RPMI8226 (cell line): ENCODE results near the gene CCDC51.

Experiments
- DNase-seq: peaks from one replicate; pipeline ENCODE4 v3.0.0-alpha.2; 2015

CCDC51 gene

DNA sequence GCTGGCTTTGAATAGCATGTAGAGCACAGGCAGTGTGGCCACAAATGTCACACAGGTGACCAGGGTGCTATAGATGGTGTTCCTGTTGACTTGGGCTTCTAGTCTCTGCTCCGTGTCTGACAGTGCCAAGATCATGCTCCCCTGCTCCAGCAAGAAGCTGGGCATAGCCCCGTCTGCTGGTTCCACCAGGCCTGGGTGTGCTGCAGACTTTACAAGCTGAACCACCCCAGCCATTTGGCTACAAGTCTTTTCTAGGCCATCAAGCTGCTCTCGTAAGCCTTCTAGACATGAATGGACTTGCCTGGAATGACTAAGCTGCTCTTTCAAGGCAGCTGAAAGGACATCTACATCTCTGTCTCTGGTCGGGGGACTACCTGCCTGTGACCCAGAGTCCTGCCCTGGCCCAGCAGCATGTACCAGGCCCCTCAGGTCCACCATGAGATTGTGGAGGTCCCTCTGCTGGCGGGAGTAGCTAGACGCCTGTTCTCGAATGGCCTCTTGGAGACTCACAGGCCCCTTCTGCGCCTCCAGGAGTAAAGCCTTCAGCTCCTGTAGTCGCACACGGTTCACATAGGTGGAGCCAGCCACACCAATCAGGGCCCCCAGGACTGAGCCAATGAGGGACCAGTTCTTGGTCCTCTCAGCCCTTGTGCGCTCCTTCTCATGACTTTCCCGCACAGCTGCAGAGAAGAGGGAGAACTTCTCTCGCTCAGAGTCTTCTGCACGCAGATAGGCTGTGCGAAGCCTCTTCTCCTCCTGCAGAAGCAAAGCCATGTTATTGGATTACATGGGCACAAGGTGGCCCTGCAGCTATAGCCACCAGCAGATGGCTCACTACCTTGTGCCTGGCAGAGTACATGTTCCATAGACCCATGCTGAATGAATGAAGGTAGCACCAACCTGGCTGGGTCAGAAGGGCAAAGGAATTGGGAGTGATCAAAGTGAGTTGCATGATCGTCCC is 7.2 kb downstream of the CCDC51 start:
- DNase-seq = no peak

DNA sequence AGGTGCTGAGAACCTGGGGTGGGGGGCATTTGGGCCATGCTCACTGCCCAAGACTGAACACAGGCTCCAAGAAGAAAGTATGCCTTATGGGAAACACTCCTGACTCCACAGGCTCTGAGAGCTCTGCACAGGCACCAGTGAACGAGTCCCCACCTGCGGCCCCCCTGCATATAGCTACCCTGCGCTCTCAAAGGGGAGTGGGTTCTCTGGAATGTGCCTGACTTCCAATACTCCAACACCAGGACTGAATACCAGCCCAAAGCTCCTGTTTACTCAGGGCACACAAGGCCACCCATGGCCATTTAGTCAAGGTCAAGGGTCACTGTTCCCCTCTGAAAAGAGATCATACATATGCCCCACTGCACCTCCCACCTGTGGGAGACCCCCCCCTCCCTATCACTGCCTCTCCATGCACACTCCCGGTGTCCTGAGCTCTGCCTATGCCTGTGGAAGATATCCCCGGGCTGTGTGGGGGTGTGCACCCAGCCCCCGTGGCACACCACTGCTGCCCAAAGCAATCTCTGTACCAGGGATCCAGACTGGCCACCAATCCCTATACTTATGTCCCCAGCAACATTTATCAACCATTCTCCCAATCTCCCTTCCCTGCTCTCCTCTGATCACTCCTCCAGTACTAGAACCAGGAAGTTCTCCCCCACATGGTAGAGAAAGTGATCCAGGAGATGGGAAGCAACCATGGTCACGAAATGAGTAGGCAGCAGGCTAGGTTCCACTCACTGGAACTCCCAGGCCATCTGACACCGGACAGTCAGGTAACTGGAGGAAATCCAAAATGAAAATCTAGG is 8.5 kb downstream of the CCDC51 start:
- no peak for DNase-seq

DNA sequence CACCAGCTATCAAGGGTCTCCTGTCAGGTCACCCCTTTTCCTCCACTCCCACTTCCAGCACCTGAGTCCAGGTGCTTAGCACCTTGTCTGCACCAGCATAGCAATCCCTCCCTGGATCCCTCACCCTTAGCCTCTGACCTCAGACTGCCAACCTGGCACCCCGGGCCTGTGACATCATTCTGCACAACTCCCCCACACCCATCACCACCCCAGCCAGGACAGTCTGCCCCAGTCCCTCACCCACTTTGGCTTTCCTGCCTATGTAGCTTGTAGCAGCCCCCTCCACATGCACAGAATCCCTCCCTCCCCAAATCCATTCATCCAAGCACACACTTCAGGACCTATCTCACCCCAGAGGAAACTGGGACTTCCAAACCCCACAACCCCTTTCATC is 9.2 kb downstream of the CCDC51 start:
- no peak for DNase-seq

DNA sequence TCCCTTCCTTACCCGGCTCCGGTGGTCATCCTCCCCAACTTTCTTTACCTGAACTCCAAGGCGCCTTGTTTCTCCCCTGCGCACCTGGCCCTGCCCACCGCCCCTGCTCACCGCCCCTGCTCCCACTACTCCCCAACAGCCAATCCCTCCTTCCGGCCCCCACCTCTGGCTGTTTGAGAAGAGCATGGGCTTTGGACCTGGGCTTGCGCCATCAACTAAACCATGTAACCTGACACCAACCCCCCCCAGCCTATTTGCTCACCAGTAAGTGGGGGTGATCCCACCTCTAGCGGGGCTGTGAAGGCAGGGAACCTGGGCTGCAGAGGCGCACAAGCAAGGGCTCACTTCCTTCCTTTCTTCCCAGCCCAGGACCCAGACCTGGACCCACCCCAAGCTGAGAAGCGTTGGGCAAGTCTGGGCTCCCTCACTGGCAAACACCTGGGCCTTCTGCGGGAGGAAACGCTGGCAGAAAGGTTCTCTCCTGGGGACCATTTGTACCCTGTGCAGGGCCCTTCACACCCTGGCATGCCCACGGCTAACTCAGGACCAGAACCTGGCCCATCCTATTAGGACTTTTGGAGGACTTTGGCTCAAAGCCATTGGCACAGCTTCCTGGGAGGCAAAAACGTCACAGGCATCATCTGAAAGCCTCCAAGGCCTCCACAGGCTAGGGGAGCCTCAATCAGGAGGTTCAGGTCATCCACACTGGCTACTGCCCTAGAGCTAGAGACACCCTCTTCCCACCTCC is 9.8 kb downstream of the CCDC51 start, which contains the start of gene PLXNB1:
Gene PLXNB1, minus strand, starts transcription at position 127 of the 748 bp plus-strand sequence. CDS start 5,475 bp downstream, outside the sequence.
- DNase-seq = no peak

DNA sequence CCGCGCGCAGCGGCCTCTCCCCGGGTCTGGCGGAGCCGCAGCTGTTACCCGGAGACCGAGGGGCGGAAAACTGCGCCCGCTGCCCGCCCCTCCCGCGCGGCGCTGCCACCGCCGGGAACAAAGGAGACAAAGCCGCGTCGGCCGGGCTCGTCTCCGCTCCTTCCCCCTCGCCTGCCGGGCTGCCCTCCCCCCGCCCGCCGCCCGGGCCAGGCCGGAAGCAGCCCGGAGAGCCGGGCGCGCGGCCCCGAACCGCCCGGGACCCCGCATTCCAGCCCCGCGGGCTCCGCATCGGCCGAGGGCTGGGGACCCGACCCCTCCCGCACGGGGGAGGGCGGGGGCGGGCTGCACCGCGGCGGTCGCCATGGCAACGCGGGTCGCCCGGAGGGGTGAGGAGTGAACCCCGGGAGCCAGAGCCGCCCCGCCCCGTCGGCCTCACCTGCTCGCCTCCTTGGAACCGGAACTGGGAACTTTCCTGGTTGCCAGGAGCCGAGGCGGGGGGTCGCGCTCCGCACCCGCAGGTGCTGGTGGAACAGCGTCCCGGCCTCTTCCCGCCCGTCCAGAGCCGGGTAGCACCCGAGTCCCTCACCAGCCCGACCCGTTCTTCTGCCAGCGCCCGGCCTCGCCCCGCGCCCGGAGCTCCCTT is 10.5 kb downstream of the CCDC51 start:
- DNase-seq = peak; percentile 59

DNA sequence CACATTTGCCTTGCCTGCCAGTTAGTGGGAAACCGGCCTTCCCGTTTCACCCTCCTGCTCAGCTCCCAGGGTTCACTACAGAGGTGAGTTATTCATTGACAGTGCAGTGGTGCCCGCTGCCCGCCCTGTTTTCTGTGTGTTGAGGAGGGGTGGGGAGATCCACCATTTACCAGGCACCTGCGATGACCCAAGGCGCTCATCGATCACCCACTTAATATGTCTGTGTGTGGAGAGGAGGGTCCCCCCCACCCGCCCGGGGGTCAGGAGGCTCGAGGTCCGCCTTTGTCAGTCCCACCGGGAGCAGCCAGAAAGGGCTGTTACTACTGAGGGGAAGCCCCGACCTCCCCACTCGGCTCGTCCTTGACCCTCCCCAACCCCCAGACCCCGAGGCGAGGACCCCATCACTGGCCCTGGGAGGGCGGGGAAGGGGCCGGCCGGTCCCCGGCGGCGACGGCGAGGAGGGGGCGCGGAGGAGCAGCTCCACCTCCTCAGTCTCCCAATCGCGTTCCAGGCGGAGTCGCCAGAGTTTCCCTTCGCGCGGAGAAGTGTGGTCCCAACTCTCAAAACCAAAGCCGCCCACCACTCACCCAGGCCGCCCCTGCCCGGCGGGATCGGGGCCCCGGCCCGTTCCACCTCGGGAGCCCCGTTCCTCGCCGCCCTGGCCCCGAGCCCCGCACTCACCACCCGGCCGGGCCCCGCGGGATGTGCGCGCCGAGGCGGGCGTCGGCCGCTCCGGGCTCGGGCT is 11.2 kb downstream of the CCDC51 start:
- no peak for DNase-seq

DNA sequence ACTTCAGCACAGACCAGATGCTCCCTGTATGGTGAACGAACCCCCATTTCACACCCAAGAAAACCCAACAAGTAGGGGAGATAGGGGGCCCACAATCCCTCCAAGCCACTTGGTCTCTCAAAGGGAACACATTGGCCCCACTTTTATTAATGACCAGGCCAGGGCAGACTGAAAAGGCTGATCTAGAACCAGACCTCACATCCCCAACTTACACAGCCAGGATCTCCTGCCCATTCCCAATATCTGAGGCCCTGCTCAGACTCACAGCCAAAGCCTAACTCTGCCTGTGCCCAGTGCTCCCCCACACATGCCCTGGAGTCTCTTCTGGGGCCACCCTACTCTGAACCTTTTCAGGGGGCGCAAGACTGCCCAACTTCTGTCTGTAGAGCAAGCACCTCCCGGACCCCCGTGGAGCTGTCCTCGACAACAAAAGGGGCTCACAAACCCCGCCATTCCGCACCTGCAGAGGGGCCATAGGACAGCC is 11.8 kb downstream of the CCDC51 start:
- no peak for DNase-seq

DNA sequence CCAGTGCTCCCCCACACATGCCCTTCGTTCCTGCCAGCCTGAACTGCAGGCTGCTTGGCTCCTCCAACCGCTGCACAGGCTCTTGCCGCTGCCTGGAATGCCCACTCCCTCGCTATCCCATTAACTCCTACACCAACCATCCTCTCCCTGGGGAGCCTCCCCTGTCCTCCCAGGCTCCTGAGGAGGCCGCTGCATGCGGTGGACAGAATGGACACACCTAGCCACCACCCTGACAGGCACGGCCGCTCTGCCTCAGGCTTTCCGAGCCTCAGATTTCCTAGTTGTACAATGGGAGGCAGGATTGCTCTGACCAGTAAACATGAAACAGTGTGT is 12.3 kb downstream of the CCDC51 start:
- DNase-seq = no peak

DNA sequence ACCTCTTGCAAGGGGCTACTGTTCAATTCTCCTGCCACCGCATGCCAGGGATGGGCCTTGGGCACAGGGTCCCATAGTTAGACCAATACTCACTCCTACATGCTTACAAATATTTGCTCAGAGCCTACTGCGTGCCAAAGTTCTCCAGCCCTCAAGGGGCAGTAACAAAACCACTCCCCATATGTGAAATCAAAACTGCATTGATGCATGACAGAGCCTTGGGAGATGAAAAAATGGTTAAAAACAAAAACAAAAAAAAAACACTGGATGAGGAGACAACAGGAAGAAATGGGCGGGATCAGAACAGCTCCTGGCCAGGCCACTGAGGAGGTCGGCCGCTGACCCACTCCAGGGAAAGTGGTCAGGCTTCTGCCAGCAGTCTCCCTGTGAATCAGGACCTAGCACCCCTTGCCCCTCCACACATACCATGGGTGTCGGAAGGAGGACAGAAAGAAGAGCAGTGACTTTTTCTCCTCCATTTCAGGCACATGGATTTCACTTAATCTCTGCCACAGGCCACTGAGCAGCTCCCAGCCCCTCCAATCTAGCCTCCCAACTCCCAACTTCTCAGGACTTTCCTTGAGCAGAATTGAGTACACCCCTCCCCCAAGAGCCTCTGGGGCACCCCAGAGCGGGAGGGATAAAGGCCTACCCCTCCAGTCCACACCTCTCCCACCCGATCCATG is 12.8 kb downstream of the CCDC51 start:
- DNase-seq = no peak

DNA sequence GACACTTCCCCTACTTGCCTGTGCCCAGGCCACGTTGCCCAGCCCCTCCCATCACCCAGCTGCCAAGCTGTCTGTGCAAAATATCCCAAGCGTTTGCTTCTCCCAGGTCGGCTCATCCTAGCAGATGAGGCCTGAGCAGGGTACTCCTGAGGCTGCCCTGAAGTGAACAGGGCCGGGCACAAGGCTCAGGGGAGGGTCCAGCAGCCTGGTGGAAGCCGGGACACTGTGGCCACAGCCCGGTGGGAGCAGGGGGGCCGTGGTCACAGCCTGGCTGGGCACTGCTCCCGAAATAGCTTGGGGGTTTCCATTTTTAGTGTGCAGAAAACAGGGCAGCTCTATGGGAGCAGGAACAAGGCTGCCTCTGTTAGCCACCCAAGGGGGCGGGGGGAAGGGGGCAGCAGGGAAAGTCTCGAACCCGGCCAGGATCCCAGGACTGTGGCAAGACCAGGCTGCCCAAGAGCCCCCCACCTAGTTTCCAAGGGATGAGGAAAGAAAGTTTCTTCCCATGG is 13.5 kb downstream of the CCDC51 start:
- no peak for DNase-seq

DNA sequence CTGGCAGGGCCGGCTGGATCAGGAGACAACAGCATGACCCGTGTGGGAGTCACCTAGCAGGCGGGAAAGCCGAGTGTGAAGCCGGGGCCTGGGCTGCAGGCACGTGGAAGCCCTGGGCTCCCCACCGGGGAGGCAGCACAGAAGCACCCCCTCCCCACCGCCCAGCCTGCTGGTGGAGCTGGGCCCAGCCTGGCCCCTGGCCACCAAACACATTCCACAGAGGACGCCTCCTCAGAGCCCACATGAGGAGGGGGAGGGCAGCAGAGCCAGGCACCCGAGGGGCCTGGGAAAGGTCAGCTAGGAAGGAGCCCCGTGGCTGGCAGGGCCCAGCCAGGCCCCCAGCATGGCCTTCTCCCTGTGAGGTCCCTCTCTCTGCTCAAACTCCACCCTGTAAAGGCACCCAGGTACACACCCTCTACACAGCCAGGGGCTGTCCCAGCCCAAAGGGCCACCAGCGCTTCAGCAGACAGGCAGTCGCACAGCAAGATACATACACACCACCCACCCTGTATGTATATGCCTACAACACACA is 14.6 kb downstream of the CCDC51 start:
- no peak for DNase-seq

DNA sequence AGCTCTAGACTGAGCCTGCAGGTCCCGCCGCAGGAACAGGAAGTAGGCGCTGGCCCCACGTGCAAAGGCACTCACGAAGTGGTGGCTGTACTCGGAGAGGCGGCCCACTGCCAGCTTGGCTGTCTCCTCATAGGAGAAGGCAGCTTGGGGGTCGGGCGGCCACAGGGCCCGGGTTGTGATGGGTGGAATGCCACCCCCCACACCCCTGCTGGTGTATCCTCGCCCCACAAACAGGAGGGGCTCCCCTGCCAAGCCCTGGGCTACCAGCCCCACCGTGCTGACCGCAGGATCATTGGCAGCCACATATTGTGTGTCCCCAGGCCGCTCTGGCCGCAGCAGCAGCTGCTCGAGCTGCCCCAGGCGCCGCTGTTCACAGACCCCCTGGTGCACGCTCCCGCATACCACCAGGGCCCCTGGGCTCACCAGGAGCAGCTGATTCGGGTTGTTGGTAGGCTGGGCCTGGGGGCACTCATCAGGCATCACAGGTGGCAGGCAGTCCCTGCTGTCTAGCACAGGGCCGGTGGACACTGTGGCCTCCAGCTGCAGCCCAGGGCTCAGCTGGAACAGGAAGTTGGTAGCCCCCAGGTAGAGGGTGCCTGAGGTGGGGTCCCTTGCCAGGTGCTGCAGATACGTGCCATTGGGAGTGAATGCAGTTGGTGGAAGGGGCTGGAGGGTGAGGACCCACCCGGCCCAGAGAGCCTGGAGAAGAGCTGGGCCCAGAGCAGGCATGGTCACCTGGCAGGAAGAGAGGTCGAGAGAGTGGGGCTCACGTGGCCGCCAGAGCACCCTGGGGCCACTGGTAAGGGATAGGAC is 15.8 kb downstream of the CCDC51 start:
- DNase-seq = no peak

DNA sequence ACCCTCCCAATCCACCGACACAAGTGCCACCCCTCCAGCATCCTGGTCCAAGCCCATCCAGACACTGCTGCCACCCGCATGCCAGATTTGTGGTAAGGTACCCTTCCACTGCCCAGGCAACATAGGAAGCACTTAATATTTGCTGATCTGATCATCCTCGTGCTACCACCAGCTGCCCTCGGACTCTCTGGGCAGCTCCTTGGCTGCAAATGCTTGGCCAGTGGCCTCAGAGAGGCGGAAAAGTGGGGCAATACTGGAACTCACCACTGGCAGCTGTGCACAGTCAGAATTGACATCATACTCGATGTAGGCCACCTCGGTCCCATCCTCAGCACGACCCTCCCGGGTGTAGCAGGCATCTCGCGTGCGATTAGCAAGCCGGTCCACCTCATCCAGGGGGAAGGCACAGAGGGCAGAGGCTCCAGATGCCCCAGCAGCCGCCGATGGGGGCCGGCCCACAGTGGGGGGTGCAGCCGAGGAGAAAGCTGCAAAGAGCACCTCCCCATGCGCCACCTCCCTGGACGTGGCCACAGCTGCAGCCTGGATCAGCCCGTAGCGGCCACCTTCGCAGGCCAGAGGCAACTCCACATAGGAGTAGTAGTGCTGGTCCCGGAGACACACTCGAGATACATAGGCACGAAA is 16.6 kb downstream of the CCDC51 start:
- DNase-seq = no peak

DNA sequence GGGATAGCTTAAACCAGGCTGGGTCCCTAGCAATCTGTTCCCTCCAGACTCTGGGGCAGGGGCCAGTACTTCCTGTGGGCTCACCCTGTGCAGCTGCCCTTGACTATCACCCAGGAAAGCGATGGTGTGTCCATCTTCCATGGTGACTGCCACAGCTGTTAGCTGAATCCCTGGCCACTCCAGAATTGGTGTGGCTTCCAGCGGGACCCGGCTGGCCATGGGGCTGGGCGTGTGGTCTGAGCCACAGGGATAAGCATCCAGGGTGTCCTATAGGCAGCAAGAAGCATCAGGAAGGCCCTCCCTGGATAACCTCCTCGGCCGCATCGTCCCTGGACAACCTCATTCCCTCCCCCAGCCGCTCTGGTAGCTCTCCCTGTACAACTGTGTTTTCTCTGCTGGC is 17.2 kb downstream of the CCDC51 start:
- DNase-seq = no peak

DNA sequence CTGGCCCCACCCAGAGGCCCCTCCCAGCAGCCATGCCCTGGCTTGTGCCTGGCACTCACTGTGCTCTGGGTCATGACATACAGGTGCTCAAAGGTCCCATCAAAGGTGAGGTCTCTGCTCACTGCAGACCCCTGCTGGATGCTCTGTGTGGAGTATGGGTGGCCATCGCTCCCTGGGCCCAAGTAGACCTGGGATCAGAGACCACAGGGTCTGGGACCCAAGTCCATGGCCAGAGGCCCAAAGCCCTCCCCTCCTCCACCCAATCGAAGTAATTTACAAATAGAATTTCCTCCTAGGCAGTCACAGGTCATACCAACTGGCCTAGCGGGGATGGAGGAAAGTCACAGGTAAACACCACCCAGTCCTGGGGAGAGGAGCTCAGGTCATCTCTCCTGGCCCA is 17.6 kb downstream of the CCDC51 start:
- peak; percentile 45 for DNase-seq

DNA sequence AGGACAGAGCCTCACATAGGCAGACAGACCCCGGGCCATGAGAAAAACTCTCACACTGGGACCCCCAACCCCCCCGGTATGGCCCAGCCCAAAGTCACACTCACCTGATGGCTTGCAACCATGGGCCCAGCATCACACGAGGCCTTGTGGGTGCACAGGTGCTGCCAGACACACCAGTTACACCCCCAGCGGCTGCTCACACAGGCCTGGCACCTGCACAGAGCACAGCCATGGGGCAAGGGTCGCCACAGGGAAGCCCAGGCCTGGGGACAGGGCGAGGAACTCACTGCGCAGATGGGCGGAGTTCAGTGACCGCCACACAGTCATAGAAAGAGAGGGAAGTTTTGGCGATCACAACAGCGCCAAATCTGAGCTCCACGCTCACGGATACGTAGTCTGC is 19.4 kb downstream of the CCDC51 start:
- no peak for DNase-seq

DNA sequence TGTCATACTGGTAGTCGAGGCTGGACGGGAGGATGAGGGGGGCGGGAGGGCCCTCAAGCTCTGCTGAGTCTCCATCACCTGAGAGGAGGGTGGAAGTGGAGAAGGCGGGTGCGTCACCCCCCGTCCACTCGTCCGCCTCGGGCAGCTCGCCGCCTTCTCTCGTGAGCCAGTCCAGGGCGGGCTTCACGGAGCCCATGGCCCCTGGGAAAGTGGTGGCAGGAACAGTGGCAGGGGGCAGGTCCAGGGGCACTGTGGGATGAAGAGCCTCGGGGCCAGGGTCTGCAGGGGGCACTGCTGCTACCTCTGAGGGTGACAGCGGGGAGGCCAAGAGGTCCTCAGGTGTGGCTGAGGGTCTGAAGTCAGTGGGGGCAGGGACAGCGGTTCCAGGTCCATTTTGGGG is 20.3 kb downstream of the CCDC51 start:
- no peak for DNase-seq

DNA sequence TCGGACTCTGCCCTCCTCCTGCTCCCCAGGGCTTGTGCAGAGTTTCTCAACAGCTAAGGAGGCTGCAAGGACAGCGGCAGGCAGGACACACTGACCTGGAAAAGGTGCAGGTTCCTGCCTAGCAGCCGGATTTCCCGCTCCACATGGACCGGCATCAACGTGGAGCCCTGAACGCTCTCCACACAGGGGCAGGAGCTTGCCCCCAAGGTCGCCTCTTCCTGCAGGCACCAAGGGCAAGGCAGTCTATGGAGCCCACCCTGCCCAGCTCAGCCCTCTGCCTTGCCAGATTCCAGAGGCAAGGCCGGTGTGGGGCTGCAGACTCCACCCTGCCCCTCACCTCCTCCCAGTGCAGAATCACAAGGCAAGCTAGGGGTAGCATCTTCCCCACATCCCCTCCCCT is 20.8 kb downstream of the CCDC51 start:
- no peak for DNase-seq

DNA sequence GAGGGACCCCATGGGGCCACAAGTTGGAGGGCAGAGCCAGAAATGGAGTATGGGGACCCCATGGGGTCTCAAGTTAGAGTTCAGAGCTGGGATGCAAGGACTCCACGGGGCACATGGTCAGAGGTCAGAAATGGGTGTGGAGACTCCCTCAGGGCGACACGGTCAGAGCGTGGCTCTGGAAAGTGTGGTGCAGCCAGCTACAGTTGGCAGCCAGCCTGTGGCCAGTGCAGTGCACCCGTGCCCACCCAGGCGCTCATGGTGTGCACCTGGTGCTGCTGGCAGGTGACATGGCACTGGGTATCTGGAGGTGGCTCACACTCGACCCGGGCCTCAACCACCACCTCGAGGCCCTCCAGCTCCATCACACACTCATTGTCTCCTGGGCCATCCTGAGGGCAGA is 21.3 kb downstream of the CCDC51 start:
- DNase-seq = peak; percentile 20
